Endothelial cell of umbilical vein (primary cell): ENCODE data around the gene KARS1.

Source experiments
- CTCF ChIP-seq, 2 donors: IDR thresholded peaks; 1 replicate in 1 of 2; 2 replicates in 1 of 2; pipeline ENCODE4 v1.5.1; 2011; ENCODE audit warnings: low read length in 2 of 2, mild to moderate bottlenecking in 2 of 2, moderate library complexity in 2 of 2, control low read depth in 1 of 2, inconsistent platforms in 1 of 2, low read depth in 1 of 2; ENCODE audit not compliant: insufficient read depth in 1 of 2; ENCODE audit errors: extremely low read depth in 1 of 2
- MAX ChIP-seq: IDR thresholded peaks from 2 replicates; pipeline ENCODE4 v1.6.1; 2011; ENCODE audit not compliant: insufficient read depth, insufficient read length
- POLR2A ChIP-seq: IDR thresholded peaks from 2 replicates; pipeline ENCODE4 v1.6.1; 2012; ENCODE audit warnings: low read depth, mild to moderate bottlenecking, control low read depth, low read length
- POLR2AphosphoS5 ChIP-seq: IDR thresholded peaks from 2 replicates; pipeline ENCODE4 v1.6.1; 2012; ENCODE audit warnings: low read depth, mild to moderate bottlenecking, control low read depth, low read length, moderate library complexity; ENCODE audit not compliant: insufficient read depth

GRCh38 chr16:75622761-75623605 lies 24.5 kb downstream of the KARS1 start, which contains the start of gene ADAT1:
- TF ChIP-seq POLR2AphosphoS5 (peak; percentile 98), POLR2A (peak; percentile 95), MAX (peak; percentile 79), CTCF (IDR thresholded peaks at IDR 0.05; ENCODE audit: extremely low read depth in 1 of 2, insufficient read depth in 1 of 2, low read depth in 1 of 2, low read length in 2 of 2) (no peak)
